PC-9 (cell line): ENCODE results near the gene PRR5. TPM values are rescaled to one million over a fixed set of nuclear protein-coding genes. Genes with fewer than 3 reads are reported as not detected.

ENCODE experiments used
- BruUV-seq: library from RNA; stranded (reverse); fragments of 400-500 nt; replicated peaks from 2 replicates; lab custom pipeline; 2021; lab: Mats Ljungman, UMichigan
- CTCF ChIA-PET: fragments of 300-600 bp; sonication (Branson Sonifier 250); formaldehyde crosslinking; loops from one replicate; lab custom pipeline; 2022; ENCODE audit warnings: antibody characterized with exemption; lab: Charles Lee
- POLR2A ChIA-PET: fragments of 300-600 bp; sonication (Branson Sonifier 250); formaldehyde crosslinking; loops from one replicate; lab custom pipeline; 2022; ENCODE audit warnings: antibody characterized with exemption; ENCODE audit not compliant: unreplicated experiment; lab: Charles Lee
- DNase-seq, 2 experiments: peaks; one replicate each; pipeline versions ENCODE4 v3.0.0 to v3.0.0-alpha.2; 2015 to 2022; ENCODE audit warnings: mixed read lengths in 1 of 2
- H2AFZ ChIP-seq: fragments of 200-600 bp; sonication (generic); 2 replicates; pipeline ENCODE4 v1.8.1; 2017; ENCODE audit warnings: antibody characterized with exemption
- H3F3A ChIP-seq: fragments of 200-600 bp; sonication (generic); 2 replicates; pipeline ENCODE4 v1.8.1; 2017; ENCODE audit warnings: antibody characterized with exemption, mild to moderate bottlenecking, low read depth; ENCODE audit not compliant: insufficient read depth
- H3K27ac ChIP-seq: fragments of 200-600 bp; sonication (generic); 2 replicates; pipeline ENCODE4 v1.6.1; 2016; ENCODE audit warnings: mixed run types
- H3K27me3 ChIP-seq: fragments of 200-600 bp; sonication (generic); 2 replicates; pipeline ENCODE4 v1.6.1; 2016; ENCODE audit warnings: low read depth, mixed run types; ENCODE audit not compliant: insufficient read depth
- H3K36me3 ChIP-seq: fragments of 200-600 bp; sonication (generic); 2 replicates; pipeline ENCODE4 v1.6.1; 2016; ENCODE audit warnings: low read depth, mixed run types
- H3K4me1 ChIP-seq: fragments of 200-600 bp; sonication (generic); replicated peaks from 2 replicates; pipeline ENCODE4 v1.6.1; 2016; ENCODE audit warnings: mixed run types; ENCODE audit not compliant: insufficient read depth
- H3K4me2 ChIP-seq: fragments of 200-600 bp; sonication (generic); 2 replicates; pipeline ENCODE4 v1.6.1; 2017; ENCODE audit warnings: mixed run types
- H3K4me3 ChIP-seq: fragments of 200-600 bp; sonication (generic); 2 replicates; pipeline ENCODE4 v1.6.1; 2016; ENCODE audit warnings: mixed run types
- H3K79me2 ChIP-seq: fragments of 200-600 bp; sonication (generic); 2 replicates; pipeline ENCODE4 v1.6.1; 2017; ENCODE audit warnings: low read depth, mixed run types
- H3K9me2 ChIP-seq: fragments of 200-600 bp; sonication (generic); 2 replicates; pipeline ENCODE4 v1.8.1; 2017; ENCODE audit warnings: mild to moderate bottlenecking; ENCODE audit not compliant: insufficient read depth
- H3K9me3 ChIP-seq: fragments of 200-600 bp; sonication (generic); 2 replicates; pipeline ENCODE4 v1.8.1; 2016; ENCODE audit warnings: low read depth; ENCODE audit not compliant: insufficient read depth
- H4K20me1 ChIP-seq: fragments of 200-600 bp; sonication (generic); 2 replicates; pipeline ENCODE4 v1.8.1; 2017; ENCODE audit not compliant: insufficient read depth
- CTCF ChIP-seq: fragments of 200-600 bp; sonication (generic); conservative IDR thresholded peaks from 2 replicates; pipeline ENCODE4 v1.6.1; 2017; ENCODE audit warnings: mixed run types, antibody characterized with exemption, mild to moderate bottlenecking, moderate library complexity
- EZH2 ChIP-seq: fragments of 200-600 bp; sonication (generic); IDR thresholded peaks from 2 replicates; pipeline ENCODE4 v1.8.0; 2017; ENCODE audit warnings: antibody characterized with exemption, low read depth
- intact Hi-C: fragments of 100-400 bp; cut with micrococcal nuclease; formaldehyde crosslinking; loops from one replicate; pipeline ENCODE4 v1.10.0; 2022; ENCODE audit not compliant: unreplicated experiment
- total RNA-seq: library from RNA; stranded (reverse); gene quantifications from 2 replicates; pipeline ENCODE4 v1.2.3, GENCODE V29; 2021

The PRR5 gene
- total RNA-seq, 1 experiment from 2014 or later, result 22.1 TPM

- TF ChIP-seq EZH2, result no peak
- no peak for TF ChIP-seq CTCF
- Histone ChIP-seq H3K79me2 (no peaks in the 10 kb centered on the region), H3K9me2 (no peaks in the 10 kb centered on the region), H4K20me1 (no peaks in the 10 kb centered on the region), H3K4me2 (no peak overlapping the region), H3K36me3 (no peaks in the 10 kb centered on the region), H3F3A (peaks cover 13% of the 10 kb centered on the region), H2AFZ (no peak overlapping the region), H3K27ac (no peak overlapping the region), H3K4me3 (no peak overlapping the region), H3K9me3 (no peaks in the 10 kb centered on the region), H3K4me1 (peaks cover 24% of the 10 kb centered on the region), H3K27me3 (no peaks in the 10 kb centered on the region)
- no TSS peak for BruUV-seq
- POLR2A ChIA-PET, result interaction anchor here (0.6 kb wide), 1 partner anchor 281 kb away, joined by 5 read pairs; no protein-coding TSS in a partner anchor
- CTCF ChIA-PET, result no interaction called here
- no peak for DNase-seq
- intact Hi-C loops, result no loop called here
Measured at GRCh38 chr22:44682556-44683168, 19.3 kb upstream of the PRR5 start.

GRCh38 chr22:44683237-44683636 lies 18.8 kb upstream of the PRR5 start:
- Histone ChIP-seq H3K27me3 (no peaks in the 10 kb centered on the region), H4K20me1 (no peaks in the 10 kb centered on the region), H3K4me1 (peaks cover 24% of the 10 kb centered on the region), H3K4me2 (no peak overlapping the region), H3K4me3 (no peak overlapping the region), H3K27ac (no peak overlapping the region), H3F3A (peaks cover 13% of the 10 kb centered on the region), H3K9me2 (no peaks in the 10 kb centered on the region), H3K36me3 (no peaks in the 10 kb centered on the region), H3K9me3 (no peaks in the 10 kb centered on the region), H3K79me2 (no peaks in the 10 kb centered on the region), H2AFZ (no peak overlapping the region)
- CTCF ChIA-PET, result interaction anchor here (0.7 kb wide), 1 partner anchor 1399 kb away, joined by 3 read pairs; no protein-coding TSS in a partner anchor
- TF ChIP-seq EZH2, result no peak
- TF ChIP-seq CTCF, result no peak
- POLR2A ChIA-PET, result interaction anchor here (0.6 kb wide), 1 partner anchor 282 kb away, joined by 5 read pairs; no protein-coding TSS in a partner anchor
- intact Hi-C loops, result no loop called here
- no TSS peak for BruUV-seq
- no peak for DNase-seq

- Histone ChIP-seq H3K27ac (no peak overlapping the region), H3K27me3 (no peaks in the 10 kb centered on the region), H4K20me1 (no peaks in the 10 kb centered on the region), H3K36me3 (no peaks in the 10 kb centered on the region), H3K4me2 (no peak overlapping the region), H3K79me2 (no peaks in the 10 kb centered on the region), H2AFZ (no peak overlapping the region), H3K9me2 (no peaks in the 10 kb centered on the region), H3K4me3 (no peak overlapping the region), H3F3A (peaks cover 13% of the 10 kb centered on the region), H3K4me1 (peaks cover 26% of the 10 kb centered on the region), H3K9me3 (no peaks in the 10 kb centered on the region)
- DNase-seq, result no peak
- CTCF ChIA-PET, result interaction anchor here (0.7 kb wide), 1 partner anchor 1400 kb away, joined by 3 read pairs; no protein-coding TSS in a partner anchor
- BruUV-seq, result no TSS peak
- POLR2A ChIA-PET, result no interaction called here
- TF ChIP-seq CTCF (no peak), EZH2 (no peak)
- intact Hi-C loops, result no loop called here
Measured at GRCh38 chr22:44683881-44684280, 18.1 kb upstream of the PRR5 start.
